Neuron (in vitro differentiated cells): ENCODE data around the gene SH3BGR.

ENCODE experiments used
- H2AFZ ChIP-seq: one replicate; pipeline ENCODE4 v1.6.1; 2013; ENCODE audit warnings: low read depth, mild to moderate bottlenecking, inconsistent platforms, low read length, moderate library complexity
- H3K27me3 ChIP-seq: one replicate; pipeline ENCODE4 v1.6.1; 2013; ENCODE audit warnings: low read length; ENCODE audit not compliant: insufficient read depth
- H3K36me3 ChIP-seq: one replicate; pipeline ENCODE4 v1.6.1; 2013; ENCODE audit warnings: low read length; ENCODE audit not compliant: insufficient read depth
- H3K4me1 ChIP-seq: one replicate; pipeline ENCODE4 v1.6.1; 2013; ENCODE audit warnings: low read length; ENCODE audit not compliant: insufficient read depth
- H3K4me3 ChIP-seq: 2 replicates; pipeline ENCODE4 v1.5.1; 2013; ENCODE audit warnings: mild to moderate bottlenecking, low read length, moderate library complexity
- H3K9me3 ChIP-seq: one replicate; pipeline ENCODE4 v1.6.1; 2013; ENCODE audit warnings: low read length

Gene SH3BGR

GRCh38 chr21:39471598-39471997, 19.8 kb downstream of the SH3BGR start:
- Histone ChIP-seq H3K4me1 (no peaks in the 10 kb centered on the region), H3K4me3 (no peak overlapping the region), H3K36me3 (no peaks in the 10 kb centered on the region), H3K9me3 (no peaks in the 10 kb centered on the region), H3K27me3 (no peaks in the 10 kb centered on the region), H2AFZ (no peak overlapping the region)

- H3K36me3 ChIP-seq = no peaks in the 10 kb centered on the region
- no peak overlapping the region for H3K4me3 ChIP-seq
- H3K27me3 ChIP-seq = no peaks in the 10 kb centered on the region
- H3K4me1 ChIP-seq = no peaks in the 10 kb centered on the region
- H2AFZ ChIP-seq = no peak overlapping the region
- no peaks in the 10 kb centered on the region for H3K9me3 ChIP-seq
These were observed 21.0 kb downstream of the SH3BGR start for GRCh38 chr21:39472786-39473185.

GRCh38 chr21:39474611-39475010, 22.8 kb downstream of the SH3BGR start:
- no peaks in the 10 kb centered on the region for H3K4me1 ChIP-seq
- no peaks in the 10 kb centered on the region for H3K9me3 ChIP-seq
- no peak overlapping the region for H2AFZ ChIP-seq
- no peaks in the 10 kb centered on the region for H3K27me3 ChIP-seq
- no peak overlapping the region for H3K4me3 ChIP-seq
- H3K36me3 ChIP-seq = no peaks in the 10 kb centered on the region

- H3K36me3 ChIP-seq = no peaks in the 10 kb centered on the region
- H3K4me3 ChIP-seq = no peak overlapping the region
- no peaks in the 10 kb centered on the region for H3K4me1 ChIP-seq
- no peak overlapping the region for H2AFZ ChIP-seq
- no peaks in the 10 kb centered on the region for H3K27me3 ChIP-seq
- no peaks in the 10 kb centered on the region for H3K9me3 ChIP-seq
These were observed 27.5 kb downstream of the SH3BGR start for GRCh38 chr21:39479164-39479813.

DNA sequence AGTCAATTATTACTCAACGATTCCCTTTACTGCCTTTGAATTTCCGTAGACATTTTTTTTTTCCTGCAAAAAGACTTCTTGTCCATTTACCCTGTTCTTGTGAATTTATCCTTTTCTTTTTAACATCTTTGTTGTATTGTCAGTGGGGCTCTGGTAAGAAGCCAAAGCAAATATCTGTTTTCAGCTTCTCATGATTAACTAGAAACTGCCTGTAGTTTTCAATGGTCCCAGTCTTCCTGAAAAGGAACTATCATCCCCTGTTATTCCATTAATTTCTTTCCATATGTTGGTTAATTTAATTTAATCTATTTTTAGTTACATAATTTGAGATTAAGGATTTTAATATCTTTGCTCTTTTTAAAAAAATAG, 28.0 kb downstream of the SH3BGR start:
- H2AFZ ChIP-seq = no peak overlapping the region
- H3K36me3 ChIP-seq = no peaks in the 10 kb centered on the region
- H3K4me1 ChIP-seq = no peaks in the 10 kb centered on the region
- H3K9me3 ChIP-seq = no peaks in the 10 kb centered on the region
- no peaks in the 10 kb centered on the region for H3K27me3 ChIP-seq
- H3K4me3 ChIP-seq = no peak overlapping the region

- Histone ChIP-seq H2AFZ (no peak overlapping the region), H3K27me3 (no peaks in the 10 kb centered on the region), H3K36me3 (no peaks in the 10 kb centered on the region), H3K9me3 (no peaks in the 10 kb centered on the region), H3K4me3 (no peak overlapping the region), H3K4me1 (no peaks in the 10 kb centered on the region)
These were observed 28.5 kb downstream of the SH3BGR start for GRCh38 chr21:39480271-39480670.

GRCh38 chr21:39481886-39482285, 30.1 kb downstream of the SH3BGR start:
- H2AFZ ChIP-seq = no peak overlapping the region
- no peaks in the 10 kb centered on the region for H3K4me1 ChIP-seq
- H3K27me3 ChIP-seq = no peaks in the 10 kb centered on the region
- no peaks in the 10 kb centered on the region for H3K36me3 ChIP-seq
- no peaks in the 10 kb centered on the region for H3K9me3 ChIP-seq
- no peak overlapping the region for H3K4me3 ChIP-seq

DNA sequence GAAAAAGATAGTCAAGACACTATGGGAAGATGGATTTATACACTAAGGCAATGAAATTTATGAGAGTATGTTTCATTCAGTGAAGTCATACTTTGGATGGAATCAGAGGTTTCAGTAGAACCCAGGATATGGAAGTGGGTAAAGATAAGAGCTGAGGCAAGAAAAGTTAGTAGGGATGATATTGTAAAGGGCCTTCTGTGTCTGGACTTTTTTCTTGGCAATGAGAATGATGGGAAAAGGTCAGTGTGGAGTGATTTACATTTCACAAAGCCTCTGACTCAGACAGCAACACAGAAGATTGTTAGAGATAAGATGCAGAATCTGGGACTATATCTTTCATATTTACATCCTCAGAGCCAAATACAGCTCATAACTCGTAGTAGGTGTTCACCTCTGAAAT, 32.1 kb downstream of the SH3BGR start:
- H3K36me3 ChIP-seq = no peaks in the 10 kb centered on the region

GRCh38 chr21:39484711-39485276, 33.0 kb downstream of the SH3BGR start:
- Histone ChIP-seq H3K36me3 (no peaks in the 10 kb centered on the region), H3K4me1 (no peaks in the 10 kb centered on the region)

More for the DNA sequence above, 32.1 kb downstream of the SH3BGR start:
- H3K27me3 ChIP-seq = no peaks in the 10 kb centered on the region
- H3K4me1 ChIP-seq = no peaks in the 10 kb centered on the region
- no peak overlapping the region for H2AFZ ChIP-seq
- no peaks in the 10 kb centered on the region for H3K9me3 ChIP-seq
- no peak overlapping the region for H3K4me3 ChIP-seq

DNA sequence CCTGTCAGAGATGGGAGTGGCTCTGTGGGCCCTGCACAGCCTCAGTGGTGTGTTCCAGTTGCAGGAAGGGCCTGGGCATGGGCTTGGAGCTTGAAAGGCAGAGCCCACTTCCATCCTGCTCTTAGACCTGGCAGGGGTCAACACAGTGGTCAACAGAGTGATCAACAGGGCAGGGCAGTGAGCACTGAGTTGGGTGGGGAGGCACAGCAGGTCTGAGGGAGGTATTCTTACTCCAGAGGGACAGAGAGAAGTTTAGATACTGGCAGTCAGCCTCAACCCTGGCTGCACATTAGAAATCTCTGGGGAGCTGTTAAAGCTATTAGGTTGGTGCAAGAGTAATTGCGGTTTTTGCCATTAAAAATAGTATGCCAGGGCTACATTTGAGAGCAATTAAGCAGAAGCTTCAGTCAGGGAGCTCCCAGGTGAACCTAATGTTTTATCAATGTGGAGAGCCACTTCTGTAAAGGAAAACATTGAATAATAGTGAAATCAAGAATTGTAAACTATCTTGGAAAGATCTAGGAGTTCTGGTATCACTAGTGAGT, 37.7 kb downstream of the SH3BGR start:
- Histone ChIP-seq H3K4me1 (no peaks in the 10 kb centered on the region), H3K27me3 (no peaks in the 10 kb centered on the region), H2AFZ (no peak overlapping the region), H3K9me3 (no peaks in the 10 kb centered on the region), H3K4me3 (no peak overlapping the region), H3K36me3 (no peaks in the 10 kb centered on the region)

More at GRCh38 chr21:39484711-39485276, 33.0 kb downstream of the SH3BGR start:
- Histone ChIP-seq H3K4me3 (no peak overlapping the region), H2AFZ (no peak overlapping the region), H3K27me3 (no peaks in the 10 kb centered on the region), H3K9me3 (no peaks in the 10 kb centered on the region)

DNA sequence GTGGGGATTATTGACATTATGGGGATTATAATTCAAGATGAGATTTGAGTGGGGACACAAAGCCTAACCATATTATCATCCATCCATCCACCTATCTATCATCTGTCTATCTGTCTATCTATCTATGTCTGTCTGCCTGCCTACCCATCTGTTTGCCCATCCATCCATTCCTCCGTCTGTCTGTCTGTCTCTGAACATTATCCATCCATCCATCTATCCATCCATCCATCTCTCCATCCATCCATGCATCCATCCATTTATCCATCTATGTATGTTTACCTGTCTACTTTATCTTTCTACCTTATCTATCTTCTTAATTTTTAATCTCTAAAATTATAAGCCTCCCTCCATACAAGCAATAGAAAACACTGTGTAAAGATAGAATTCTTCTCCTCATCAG, 47.4 kb downstream of the SH3BGR start:
- Histone ChIP-seq H3K9me3 (no peaks in the 10 kb centered on the region), H3K36me3 (no peaks in the 10 kb centered on the region), H3K27me3 (no peaks in the 10 kb centered on the region), H3K4me3 (no peak overlapping the region), H2AFZ (no peak overlapping the region), H3K4me1 (no peaks in the 10 kb centered on the region)

GRCh38 chr21:39502631-39503030, 50.9 kb downstream of the SH3BGR start:
- H3K9me3 ChIP-seq = no peaks in the 10 kb centered on the region
- H3K4me1 ChIP-seq = no peaks in the 10 kb centered on the region
- no peak overlapping the region for H3K4me3 ChIP-seq
- H3K36me3 ChIP-seq = no peaks in the 10 kb centered on the region
- H3K27me3 ChIP-seq = no peaks in the 10 kb centered on the region
- H2AFZ ChIP-seq = no peak overlapping the region

GRCh38 chr21:39503123-39503762, 51.5 kb downstream of the SH3BGR start:
- H3K4me1 ChIP-seq = no peaks in the 10 kb centered on the region
- H3K27me3 ChIP-seq = no peaks in the 10 kb centered on the region
- H2AFZ ChIP-seq = no peak overlapping the region
- H3K9me3 ChIP-seq = no peaks in the 10 kb centered on the region
- no peaks in the 10 kb centered on the region for H3K36me3 ChIP-seq
- no peak overlapping the region for H3K4me3 ChIP-seq
